Astrocyte of the cerebellum (primary cell): ENCODE measurements around the gene SRPK2.

Source experiments
- DNase-seq: peaks from one replicate; pipeline ENCODE4 v3.0.0-alpha.2; 2011; ENCODE audit warnings: low read depth
- H3K4me3 ChIP-seq: 2 replicates; pipeline ENCODE4 v1.5.1; 2011; ENCODE audit warnings: mild to moderate bottlenecking, low read depth, low read length, moderate library complexity
- in situ Hi-C: cut with HindIII; loops from 2 replicates; pipeline ENCODE4 v1.10.0; 2017; ENCODE audit warnings: low sequenced_read_pairs
- TF ChIP-seq, protein P1 (sequence below): IDR thresholded peaks from 2 replicates; pipeline ENCODE4 v1.5.1; 2012; ENCODE audit warnings: low read length, low read depth, moderate library complexity, mild to moderate bottlenecking; ENCODE audit errors: missing control alignments

The SRPK2 gene

DNA sequence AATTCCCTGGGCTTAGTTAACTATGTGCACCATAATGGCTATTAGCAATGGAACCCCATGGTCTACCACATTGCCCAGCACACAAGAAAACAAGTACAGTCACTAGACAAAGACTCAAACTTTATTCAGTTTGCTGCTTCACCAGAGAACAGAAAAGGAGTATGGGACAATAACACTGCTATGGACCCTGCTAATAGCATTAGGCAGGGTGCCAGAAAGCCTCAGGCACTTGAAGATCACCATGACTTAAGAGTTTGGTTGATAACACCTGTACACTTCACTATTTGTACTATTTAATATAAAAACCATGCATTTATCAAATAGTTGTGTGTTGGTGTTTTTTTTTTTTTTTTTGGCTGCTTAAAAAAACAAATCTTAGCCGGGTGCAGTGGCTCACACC is 215.1 kb downstream of the SRPK2 start:
- in situ Hi-C loops, result no loop called here
- TF ChIP-seq, protein P1, sequence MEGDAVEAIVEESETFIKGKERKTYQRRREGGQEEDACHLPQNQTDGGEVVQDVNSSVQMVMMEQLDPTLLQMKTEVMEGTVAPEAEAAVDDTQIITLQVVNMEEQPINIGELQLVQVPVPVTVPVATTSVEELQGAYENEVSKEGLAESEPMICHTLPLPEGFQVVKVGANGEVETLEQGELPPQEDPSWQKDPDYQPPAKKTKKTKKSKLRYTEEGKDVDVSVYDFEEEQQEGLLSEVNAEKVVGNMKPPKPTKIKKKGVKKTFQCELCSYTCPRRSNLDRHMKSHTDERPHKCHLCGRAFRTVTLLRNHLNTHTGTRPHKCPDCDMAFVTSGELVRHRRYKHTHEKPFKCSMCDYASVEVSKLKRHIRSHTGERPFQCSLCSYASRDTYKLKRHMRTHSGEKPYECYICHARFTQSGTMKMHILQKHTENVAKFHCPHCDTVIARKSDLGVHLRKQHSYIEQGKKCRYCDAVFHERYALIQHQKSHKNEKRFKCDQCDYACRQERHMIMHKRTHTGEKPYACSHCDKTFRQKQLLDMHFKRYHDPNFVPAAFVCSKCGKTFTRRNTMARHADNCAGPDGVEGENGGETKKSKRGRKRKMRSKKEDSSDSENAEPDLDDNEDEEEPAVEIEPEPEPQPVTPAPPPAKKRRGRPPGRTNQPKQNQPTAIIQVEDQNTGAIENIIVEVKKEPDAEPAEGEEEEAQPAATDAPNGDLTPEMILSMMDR, result no peak
- no peak overlapping the region for H3K4me3 ChIP-seq
- DNase-seq, result no peak

DNA sequence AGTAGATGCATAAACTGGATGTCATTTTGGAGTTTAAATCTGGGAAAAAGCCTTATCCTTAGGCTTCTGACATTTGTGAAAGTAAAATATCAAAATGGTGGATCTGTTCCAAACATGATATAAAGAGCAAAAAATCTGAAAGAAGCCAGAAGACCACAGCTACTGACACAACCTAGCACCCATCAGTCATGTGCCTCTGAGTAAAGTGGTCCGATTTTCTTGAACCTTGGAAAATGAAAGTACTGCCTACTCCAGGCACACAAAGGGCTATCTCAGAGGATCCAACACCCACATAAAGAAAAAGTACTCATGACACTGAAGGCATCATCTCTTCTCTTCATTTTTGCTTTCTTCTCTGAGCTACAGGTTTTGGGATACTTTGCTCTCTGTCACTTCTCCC is 224.0 kb downstream of the SRPK2 start:
- in situ Hi-C loops, result no loop called here
- TF ChIP-seq, protein P1, result no peak
- DNase-seq, result no peak
- H3K4me3 ChIP-seq, result no peak overlapping the region

GRCh38 chr7:105163718-105164117 is 225.0 kb downstream of the SRPK2 start:
- H3K4me3 ChIP-seq, result no peak overlapping the region
- no peak for DNase-seq
- TF ChIP-seq, protein P1, result no peak
- in situ Hi-C loops, result no loop called here

GRCh38 chr7:105161366-105161765 is 227.4 kb downstream of the SRPK2 start:
- in situ Hi-C loops, result no loop called here
- no peak overlapping the region for H3K4me3 ChIP-seq
- TF ChIP-seq, protein P1, result no peak
- no peak for DNase-seq

- in situ Hi-C loops, result no loop called here
Observed at GRCh38 chr7:105157278-105157677, 231.4 kb downstream of the SRPK2 start.

GRCh38 chr7:105156731-105157130 is 232.0 kb downstream of the SRPK2 start:
- no peak overlapping the region for H3K4me3 ChIP-seq
- DNase-seq, result peak; percentile 9
- TF ChIP-seq, protein P1, result no peak
- in situ Hi-C loops, result no loop called here

More at GRCh38 chr7:105157278-105157677, 231.4 kb downstream of the SRPK2 start:
- DNase-seq, result no peak
- H3K4me3 ChIP-seq, result no peak overlapping the region
- TF ChIP-seq, protein P1, result no peak

GRCh38 chr7:105154084-105154483 is 234.6 kb downstream of the SRPK2 start:
- in situ Hi-C loops, result no loop called here
- no peak for DNase-seq

More at GRCh38 chr7:105154084-105154483, 234.6 kb downstream of the SRPK2 start:
- no peak overlapping the region for H3K4me3 ChIP-seq
- TF ChIP-seq, protein P1, result no peak
